ENCODE data around the gene ROR2. TPM values are rescaled to one million over a fixed set of nuclear protein-coding genes. Genes with fewer than 3 reads are reported as not detected.

The ROR2 gene
- total and polyA plus RNA-seq, 4 donors = 0.13 to 0.84 (median 0.52) TPM

DNA sequence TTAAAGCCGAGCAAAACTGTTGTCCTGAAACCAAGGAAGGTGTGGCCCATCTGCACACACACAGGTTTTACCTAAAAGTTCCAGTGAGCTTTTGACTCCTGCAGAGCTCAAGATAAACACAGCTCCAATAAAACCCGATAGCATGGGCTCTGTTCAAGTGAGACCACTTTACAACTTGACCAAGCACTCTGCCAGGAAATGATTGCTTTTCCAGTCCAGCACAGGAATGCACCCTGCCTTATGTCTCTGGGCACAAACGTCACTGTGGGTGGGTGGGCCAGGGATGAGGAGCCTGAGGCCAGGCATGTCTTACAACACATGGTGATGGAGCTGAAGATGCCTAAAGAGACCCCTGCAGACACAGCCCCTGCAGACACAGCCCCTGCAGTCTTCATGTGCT, 115.3 kb downstream of the ROR2 start:
- Histone ChIP-seq H3K9me3 (ENCODE audit: control insufficient read depth in 4 of 4, low read length in 3 of 4) (no peaks in the 10 kb centered on the region), H3K4me1 (ENCODE audit: control insufficient read depth in 4 of 4, insufficient read depth in 4 of 4, low read length in 3 of 4) (no peaks in the 10 kb centered on the region), H3K36me3 (ENCODE audit: control insufficient read depth in 4 of 4, insufficient read depth in 3 of 4, low read depth in 1 of 4, low read length in 3 of 4) (no peaks in the 10 kb centered on the region), H3K9ac (ENCODE audit: low read depth in 1 of 2, low read length in 2 of 2) (no peak overlapping the region), H3K4me3 (ENCODE audit: low read depth in 1 of 3, low read length in 3 of 3) (no peak overlapping the region), H3K27ac (ENCODE audit: low read depth in 1 of 2, low read length in 2 of 2) (no peak overlapping the region), H3K27me3 (ENCODE audit: control insufficient read depth in 4 of 4, insufficient read depth in 4 of 4, low read length in 3 of 4) (peaks cover 0 to 2% (median 0%) of the 10 kb centered on the region in 4 donors)
- DNase-seq (ENCODE audit: low spot score) = no peak
- WGBS = 56% methylated on average over 3 of the region's 3 CpGs
- TF ChIP-seq, protein P1, sequence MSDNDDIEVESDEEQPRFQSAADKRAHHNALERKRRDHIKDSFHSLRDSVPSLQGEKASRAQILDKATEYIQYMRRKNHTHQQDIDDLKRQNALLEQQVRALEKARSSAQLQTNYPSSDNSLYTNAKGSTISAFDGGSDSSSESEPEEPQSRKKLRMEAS (IDR thresholded peaks at IDR 0.05) = no peak
- no peak for TF ChIP-seq FOXA2 (IDR thresholded peaks at IDR 0.05)
- no peak for TF ChIP-seq SP1 (IDR thresholded peaks at IDR 0.05)
- no peak for TF ChIP-seq HNF4G (IDR thresholded peaks at IDR 0.05)
- TF ChIP-seq FOXA1 (IDR thresholded peaks at IDR 0.05) = no peak
- TF ChIP-seq EGR1 (IDR thresholded peaks at IDR 0.05; ENCODE audit: low read depth in 2 of 2) = no peak
- no peak for TF ChIP-seq RXRA (IDR thresholded peaks at IDR 0.05)
- TF ChIP-seq, protein P2, sequence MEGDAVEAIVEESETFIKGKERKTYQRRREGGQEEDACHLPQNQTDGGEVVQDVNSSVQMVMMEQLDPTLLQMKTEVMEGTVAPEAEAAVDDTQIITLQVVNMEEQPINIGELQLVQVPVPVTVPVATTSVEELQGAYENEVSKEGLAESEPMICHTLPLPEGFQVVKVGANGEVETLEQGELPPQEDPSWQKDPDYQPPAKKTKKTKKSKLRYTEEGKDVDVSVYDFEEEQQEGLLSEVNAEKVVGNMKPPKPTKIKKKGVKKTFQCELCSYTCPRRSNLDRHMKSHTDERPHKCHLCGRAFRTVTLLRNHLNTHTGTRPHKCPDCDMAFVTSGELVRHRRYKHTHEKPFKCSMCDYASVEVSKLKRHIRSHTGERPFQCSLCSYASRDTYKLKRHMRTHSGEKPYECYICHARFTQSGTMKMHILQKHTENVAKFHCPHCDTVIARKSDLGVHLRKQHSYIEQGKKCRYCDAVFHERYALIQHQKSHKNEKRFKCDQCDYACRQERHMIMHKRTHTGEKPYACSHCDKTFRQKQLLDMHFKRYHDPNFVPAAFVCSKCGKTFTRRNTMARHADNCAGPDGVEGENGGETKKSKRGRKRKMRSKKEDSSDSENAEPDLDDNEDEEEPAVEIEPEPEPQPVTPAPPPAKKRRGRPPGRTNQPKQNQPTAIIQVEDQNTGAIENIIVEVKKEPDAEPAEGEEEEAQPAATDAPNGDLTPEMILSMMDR (IDR thresholded peaks at IDR 0.05; ENCODE audit: low read depth, low read length, missing input control) = no peak
- TF ChIP-seq, protein P3, sequence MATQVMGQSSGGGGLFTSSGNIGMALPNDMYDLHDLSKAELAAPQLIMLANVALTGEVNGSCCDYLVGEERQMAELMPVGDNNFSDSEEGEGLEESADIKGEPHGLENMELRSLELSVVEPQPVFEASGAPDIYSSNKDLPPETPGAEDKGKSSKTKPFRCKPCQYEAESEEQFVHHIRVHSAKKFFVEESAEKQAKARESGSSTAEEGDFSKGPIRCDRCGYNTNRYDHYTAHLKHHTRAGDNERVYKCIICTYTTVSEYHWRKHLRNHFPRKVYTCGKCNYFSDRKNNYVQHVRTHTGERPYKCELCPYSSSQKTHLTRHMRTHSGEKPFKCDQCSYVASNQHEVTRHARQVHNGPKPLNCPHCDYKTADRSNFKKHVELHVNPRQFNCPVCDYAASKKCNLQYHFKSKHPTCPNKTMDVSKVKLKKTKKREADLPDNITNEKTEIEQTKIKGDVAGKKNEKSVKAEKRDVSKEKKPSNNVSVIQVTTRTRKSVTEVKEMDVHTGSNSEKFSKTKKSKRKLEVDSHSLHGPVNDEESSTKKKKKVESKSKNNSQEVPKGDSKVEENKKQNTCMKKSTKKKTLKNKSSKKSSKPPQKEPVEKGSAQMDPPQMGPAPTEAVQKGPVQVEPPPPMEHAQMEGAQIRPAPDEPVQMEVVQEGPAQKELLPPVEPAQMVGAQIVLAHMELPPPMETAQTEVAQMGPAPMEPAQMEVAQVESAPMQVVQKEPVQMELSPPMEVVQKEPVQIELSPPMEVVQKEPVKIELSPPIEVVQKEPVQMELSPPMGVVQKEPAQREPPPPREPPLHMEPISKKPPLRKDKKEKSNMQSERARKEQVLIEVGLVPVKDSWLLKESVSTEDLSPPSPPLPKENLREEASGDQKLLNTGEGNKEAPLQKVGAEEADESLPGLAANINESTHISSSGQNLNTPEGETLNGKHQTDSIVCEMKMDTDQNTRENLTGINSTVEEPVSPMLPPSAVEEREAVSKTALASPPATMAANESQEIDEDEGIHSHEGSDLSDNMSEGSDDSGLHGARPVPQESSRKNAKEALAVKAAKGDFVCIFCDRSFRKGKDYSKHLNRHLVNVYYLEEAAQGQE (IDR thresholded peaks at IDR 0.05) = no peak
- no peak for TF ChIP-seq HNF4A (conservative IDR thresholded peaks at IDR 0.05)
- no peak for TF ChIP-seq YY1 (IDR thresholded peaks at IDR 0.05)
- TF ChIP-seq, protein P4, sequence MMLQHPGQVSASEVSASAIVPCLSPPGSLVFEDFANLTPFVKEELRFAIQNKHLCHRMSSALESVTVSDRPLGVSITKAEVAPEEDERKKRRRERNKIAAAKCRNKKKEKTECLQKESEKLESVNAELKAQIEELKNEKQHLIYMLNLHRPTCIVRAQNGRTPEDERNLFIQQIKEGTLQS (IDR thresholded peaks at IDR 0.05) = no peak
- no peak for TF ChIP-seq JUND (IDR thresholded peaks at IDR 0.05)
- TF ChIP-seq, protein P5, sequence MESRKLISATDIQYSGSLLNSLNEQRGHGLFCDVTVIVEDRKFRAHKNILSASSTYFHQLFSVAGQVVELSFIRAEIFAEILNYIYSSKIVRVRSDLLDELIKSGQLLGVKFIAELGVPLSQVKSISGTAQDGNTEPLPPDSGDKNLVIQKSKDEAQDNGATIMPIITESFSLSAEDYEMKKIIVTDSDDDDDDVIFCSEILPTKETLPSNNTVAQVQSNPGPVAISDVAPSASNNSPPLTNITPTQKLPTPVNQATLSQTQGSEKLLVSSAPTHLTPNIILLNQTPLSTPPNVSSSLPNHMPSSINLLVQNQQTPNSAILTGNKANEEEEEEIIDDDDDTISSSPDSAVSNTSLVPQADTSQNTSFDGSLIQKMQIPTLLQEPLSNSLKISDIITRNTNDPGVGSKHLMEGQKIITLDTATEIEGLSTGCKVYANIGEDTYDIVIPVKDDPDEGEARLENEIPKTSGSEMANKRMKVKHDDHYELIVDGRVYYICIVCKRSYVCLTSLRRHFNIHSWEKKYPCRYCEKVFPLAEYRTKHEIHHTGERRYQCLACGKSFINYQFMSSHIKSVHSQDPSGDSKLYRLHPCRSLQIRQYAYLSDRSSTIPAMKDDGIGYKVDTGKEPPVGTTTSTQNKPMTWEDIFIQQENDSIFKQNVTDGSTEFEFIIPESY (IDR thresholded peaks at IDR 0.05) = no peak
- TF ChIP-seq GABPA (IDR thresholded peaks at IDR 0.05 in 1 of 2, conservative IDR thresholded peaks at IDR 0.05 in 1 of 2) = no peak
- TF ChIP-seq TAF1 (conservative IDR thresholded peaks at IDR 0.05) = no peak
- no peak for TF ChIP-seq RAD21 (IDR thresholded peaks at IDR 0.05)
- TF ChIP-seq NR2F2 (IDR thresholded peaks at IDR 0.05) = no peak

Data from liver (tissue), 9 donors.